NCI-H69 (cell line): ENCODE data around the gene BBIP1.
A peak's percentile ranks its signal among the peaks of the same experiment; 100 is the strongest.
"Not testable (repeated sequence)": the region's sequence is repeated elsewhere in the genome, so short reads cannot be mapped to it uniquely, and the experiment has no call there.

Experiments used
- DNase-seq: peaks from one replicate; lab custom pipeline; 2025; lab: John Stamatoyannopoulos, UW

The BBIP1 gene

GRCh38 chr10:110881905-110882304 lies 37.1 kb downstream of the BBIP1 start:
- DNase-seq, result no peak

GRCh38 chr10:110881247-110881646 lies 37.7 kb downstream of the BBIP1 start:
- no peak for DNase-seq

- no peak for DNase-seq
Observed at GRCh38 chr10:110880012-110880411, 39.0 kb downstream of the BBIP1 start.

- no peak for DNase-seq
Observed at GRCh38 chr10:110876788-110877187, 42.2 kb downstream of the BBIP1 start.

GRCh38 chr10:110876000-110876399 lies 43.0 kb downstream of the BBIP1 start:
- peak; percentile 3 for DNase-seq

GRCh38 chr10:110873951-110874350 lies 45.0 kb downstream of the BBIP1 start:
- DNase-seq, result peak; percentile 13

GRCh38 chr10:110872984-110873923 lies 45.7 kb downstream of the BBIP1 start:
- peak; percentile 8 for DNase-seq

GRCh38 chr10:110872145-110872983 lies 46.6 kb downstream of the BBIP1 start:
- peak; percentile 90 for DNase-seq

GRCh38 chr10:110871298-110872084 lies 47.5 kb downstream of the BBIP1 start, which contains the start of gene PDCD4:
Gene PDCD4 (plus strand): TSS chr10:110871928. CDS start chr10:110876028, 4,100 bp downstream.
- DNase-seq, result peak; percentile 97

GRCh38 chr10:110870823-110871297 lies 48.1 kb downstream of the BBIP1 start:
- DNase-seq, result peak; percentile 38

- DNase-seq, result no peak
Observed at GRCh38 chr10:110868981-110869380, 50.0 kb downstream of the BBIP1 start.

GRCh38 chr10:110867807-110868465 lies 51.0 kb downstream of the BBIP1 start:
- no peak for DNase-seq

GRCh38 chr10:110867011-110867806 lies 51.8 kb downstream of the BBIP1 start:
- DNase-seq, result not testable (repeated sequence)

- DNase-seq, result no peak
Observed at GRCh38 chr10:110865809-110866482, 53.0 kb downstream of the BBIP1 start.

- no peak for DNase-seq
Observed at GRCh38 chr10:110865186-110865808, 53.7 kb downstream of the BBIP1 start.

- peak; percentile 28 for DNase-seq
Observed at GRCh38 chr10:110864662-110865140, 54.3 kb downstream of the BBIP1 start.

- DNase-seq, result no peak
Observed at GRCh38 chr10:110863956-110864355, 55.0 kb downstream of the BBIP1 start.

GRCh38 chr10:110863361-110863760 lies 55.6 kb downstream of the BBIP1 start:
- DNase-seq, result no peak

- no peak for DNase-seq
Observed at GRCh38 chr10:110862961-110863360, 56.0 kb downstream of the BBIP1 start.
